ENCODE data around the gene AOPEP. TPM values are rescaled to one million over a fixed set of nuclear protein-coding genes. Genes with fewer than 3 reads are reported as not detected.

The AOPEP gene
- total RNA-seq, 1 experiment from 2014 or later: 89.5 TPM

- no peaks in the 10 kb centered on the region for H3K9me3 Mint-ChIP-seq (ENCODE audit: low read depth, unreplicated experiment)
- no peak for DNase-seq
- peaks cover 45% of the 10 kb centered on the region for H3K36me3 Mint-ChIP-seq (ENCODE audit: insufficient read depth, unreplicated experiment)
- no peaks in the 10 kb centered on the region for H3K27me3 Mint-ChIP-seq (ENCODE audit: unreplicated experiment)
- TF ChIP-seq CTCF (IDR thresholded peaks at IDR 0.05; ENCODE audit: unreplicated experiment): no peak
- intact Hi-C loops (cut with micrococcal nuclease; ENCODE audit: unreplicated experiment): loop anchor here (5.0 kb wide), 1 partner anchor 125 kb away; no protein-coding TSS in a partner anchor
- H3K4me3 Mint-ChIP-seq (ENCODE audit: low read depth, unreplicated experiment): peak overlapping the region; percentile 56
- CTCF ChIA-PET: interaction anchor here (0.9 to 1.0 kb wide), 2 partner anchors 9 to 118 kb away, joined by 3 read pairs; no protein-coding TSS in a partner anchor
- H3K4me1 Mint-ChIP-seq (ENCODE audit: low read depth, unreplicated experiment): peaks cover 85% of the 10 kb centered on the region
- no TSS peak for BruUV-seq (replicated peaks)
- H3K27ac Mint-ChIP-seq (ENCODE audit: unreplicated experiment): peak overlapping the region; percentile 88
Measured at GRCh38 chr9:94922691-94923107, 196.2 kb downstream of the AOPEP start.

- Mint-ChIP-seq H3K4me3 (ENCODE audit: low read depth, unreplicated experiment) (no peak overlapping the region), H3K4me1 (ENCODE audit: low read depth, unreplicated experiment) (peaks cover 85% of the 10 kb centered on the region), H3K9me3 (ENCODE audit: low read depth, unreplicated experiment) (no peaks in the 10 kb centered on the region), H3K27ac (ENCODE audit: unreplicated experiment) (peak overlapping the region; percentile 88), H3K36me3 (ENCODE audit: insufficient read depth, unreplicated experiment) (peaks cover 49% of the 10 kb centered on the region), H3K27me3 (ENCODE audit: unreplicated experiment) (no peaks in the 10 kb centered on the region)
- BruUV-seq (replicated peaks): no TSS peak
- CTCF ChIA-PET: interaction anchor here (1.0 kb wide), 1 partner anchor 118 kb away, joined by 3 read pairs; no protein-coding TSS in a partner anchor
- TF ChIP-seq CTCF (IDR thresholded peaks at IDR 0.05; ENCODE audit: unreplicated experiment): no peak
- DNase-seq: no peak
- intact Hi-C loops (cut with micrococcal nuclease; ENCODE audit: unreplicated experiment): loop anchor here (5.0 kb wide), 1 partner anchor 124 kb away; no protein-coding TSS in a partner anchor
Measured at GRCh38 chr9:94923326-94924089, 197.0 kb downstream of the AOPEP start.

GRCh38 chr9:94925751-94926430 is 199.4 kb downstream of the AOPEP start:
- intact Hi-C loops (cut with micrococcal nuclease; ENCODE audit: unreplicated experiment): no loop called here
- Mint-ChIP-seq H3K4me3 (ENCODE audit: low read depth, unreplicated experiment) (no peak overlapping the region), H3K9me3 (ENCODE audit: low read depth, unreplicated experiment) (peaks cover 2% of the 10 kb centered on the region), H3K36me3 (ENCODE audit: insufficient read depth, unreplicated experiment) (peaks cover 39% of the 10 kb centered on the region), H3K27ac (ENCODE audit: unreplicated experiment) (peak overlapping the region; percentile 4), H3K4me1 (ENCODE audit: low read depth, unreplicated experiment) (peaks cover 90% of the 10 kb centered on the region), H3K27me3 (ENCODE audit: unreplicated experiment) (no peaks in the 10 kb centered on the region)
- no TSS peak for BruUV-seq (replicated peaks)
- no peak for TF ChIP-seq CTCF (IDR thresholded peaks at IDR 0.05; ENCODE audit: unreplicated experiment)
- no peak for DNase-seq
- CTCF ChIA-PET: no interaction called here

GRCh38 chr9:94926431-94926800 is 199.9 kb downstream of the AOPEP start:
- CTCF ChIA-PET: no interaction called here
- BruUV-seq (replicated peaks): no TSS peak
- H3K4me3 Mint-ChIP-seq (ENCODE audit: low read depth, unreplicated experiment): no peak overlapping the region
- intact Hi-C loops (cut with micrococcal nuclease; ENCODE audit: unreplicated experiment): no loop called here
- H3K36me3 Mint-ChIP-seq (ENCODE audit: insufficient read depth, unreplicated experiment): peaks cover 37% of the 10 kb centered on the region
- H3K4me1 Mint-ChIP-seq (ENCODE audit: low read depth, unreplicated experiment): peaks cover 88% of the 10 kb centered on the region
- DNase-seq: no peak
- H3K27me3 Mint-ChIP-seq (ENCODE audit: unreplicated experiment): no peaks in the 10 kb centered on the region
- TF ChIP-seq CTCF (IDR thresholded peaks at IDR 0.05; ENCODE audit: unreplicated experiment): no peak
- peaks cover 2% of the 10 kb centered on the region for H3K9me3 Mint-ChIP-seq (ENCODE audit: low read depth, unreplicated experiment)
- no peak overlapping the region for H3K27ac Mint-ChIP-seq (ENCODE audit: unreplicated experiment)
